Measurements from ENCODE around the gene MORF4L2. TPM values are rescaled to one million over a fixed set of nuclear protein-coding genes. Genes with fewer than 3 reads are reported as not detected.

Gene MORF4L2
- total and polyA plus RNA-seq, 2 donors (not counting 1 experiment from before 2014, with no cell fraction given): 69.3 to 103 TPM

DNA sequence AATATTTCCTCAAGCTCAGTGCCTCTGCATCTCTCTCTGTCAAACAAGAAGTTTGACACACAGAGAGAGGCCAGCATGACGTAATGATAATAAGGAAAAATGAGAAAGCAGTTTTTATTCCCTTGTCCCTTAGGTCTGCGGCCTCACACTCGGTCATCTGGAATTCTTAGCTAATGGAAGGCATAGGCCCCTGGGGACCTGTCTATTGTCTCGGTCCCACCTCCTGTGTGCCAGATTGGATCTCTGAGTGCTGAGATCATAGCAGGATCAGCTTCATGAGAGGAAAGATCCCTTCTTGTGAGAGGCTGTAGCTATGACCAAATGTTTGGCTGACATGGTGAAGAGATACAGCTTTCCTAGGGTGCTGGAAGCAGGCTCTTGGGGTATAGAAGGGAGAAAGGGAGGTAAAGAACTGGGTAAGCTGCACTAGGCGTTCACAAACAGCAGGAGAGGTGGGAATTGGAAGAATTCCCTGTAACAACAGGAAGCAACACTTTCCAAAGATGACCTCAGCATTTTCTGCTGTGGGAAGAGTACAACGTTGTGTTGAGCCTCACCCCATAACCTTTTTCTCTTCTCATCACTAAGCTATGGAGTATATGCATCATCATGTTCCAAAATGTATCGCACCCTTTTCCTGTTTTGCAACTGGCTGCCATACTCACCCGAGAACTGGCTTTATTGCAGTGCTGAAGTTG, 44.4 kb upstream of the MORF4L2 start:
- peaks cover 0 to 3% (median 0%) of the 10 kb centered on the region in 4 experiments for H3K27me3 ChIP-seq (replicated peaks in 1 of 4; ENCODE audit: control extremely low read depth in 1 of 4, control insufficient read depth in 3 of 4, insufficient read depth in 4 of 4, low read length in 3 of 4)
- Mint-ChIP-seq H3K4me1 (peaks cover 7% of the 10 kb centered on the region), H3K4me3 (no peak overlapping the region), H3K9me3 (ENCODE audit: insufficient read depth) (no peaks in the 10 kb centered on the region), H3K27me3 (peaks cover 6% of the 10 kb centered on the region), H3K27ac (no peak overlapping the region)
- ChIA-PET CTCF (no interaction called here), POLR2A (no interaction called here)
- H3K9ac ChIP-seq (ENCODE audit: low read length): no peak overlapping the region
- no peaks in the 10 kb centered on the region for H4K20me1 ChIP-seq (ENCODE audit: control insufficient read depth, insufficient read depth, low read length, poor library complexity, severe bottlenecking)
- H3K4me2 ChIP-seq (replicated peaks; ENCODE audit: low read depth, low read length, poor library complexity, severe bottlenecking): no peak overlapping the region
- H3K4me3 ChIP-seq (ENCODE audit: control extremely low read depth in 1 of 5, extremely low read depth in 1 of 5, insufficient read depth in 1 of 5, low read depth in 2 of 5, low read length in 4 of 5): no peak overlapping the region
- no peaks in the 10 kb centered on the region for H3K79me2 ChIP-seq (ENCODE audit: control insufficient read depth, insufficient read depth, low read length)
- ATAC-seq (ENCODE audit: low read depth): no peak
- no peaks in the 10 kb centered on the region for H3K36me3 ChIP-seq (replicated peaks in 1 of 2; ENCODE audit: control extremely low read depth in 1 of 2, control insufficient read depth in 1 of 2, extremely low read depth in 1 of 2, insufficient read depth in 2 of 2, low read length in 1 of 2)
- H2AFZ ChIP-seq (ENCODE audit: insufficient read depth, low read depth, low read length, poor library complexity, severe bottlenecking): no peak overlapping the region
- H3K27ac ChIP-seq (ENCODE audit: low read length in 2 of 2): no peak overlapping the region
- 83% methylated on average over 2 of the region's 8 CpGs for WGBS (ENCODE audit: insufficient coverage)
- intact Hi-C loops (cut with micrococcal nuclease): no loop called here
- DNase-seq: no peak
- H3K4me1 ChIP-seq (ENCODE audit: control insufficient read depth in 2 of 2, insufficient read depth in 2 of 2, low read length in 2 of 2): no peaks in the 10 kb centered on the region
- no peak for TF ChIP-seq CTCF (IDR thresholded peaks at IDR 0.05)
- no peak for TF ChIP-seq EZH2 (IDR thresholded peaks at IDR 0.05; ENCODE audit: borderline replicate concordance, insufficient read depth, low read depth, low read length, poor library complexity, severe bottlenecking)
- H3K9me3 ChIP-seq (ENCODE audit: control extremely low read depth in 1 of 3, control insufficient read depth in 2 of 3, insufficient read depth in 1 of 3, low read length in 2 of 3): no peaks in the 10 kb centered on the region

GRCh38 chrX:103730147-103730795, 43.8 kb upstream of the MORF4L2 start:
- H3K4me3 ChIP-seq (ENCODE audit: control extremely low read depth in 1 of 5, extremely low read depth in 1 of 5, insufficient read depth in 1 of 5, low read depth in 2 of 5, low read length in 4 of 5): no peak overlapping the region
- H2AFZ ChIP-seq (ENCODE audit: insufficient read depth, low read depth, low read length, poor library complexity, severe bottlenecking): no peak overlapping the region
- DNase-seq (no peak), ATAC-seq (ENCODE audit: low read depth) (no peak)
- H3K27me3 ChIP-seq (replicated peaks in 1 of 4; ENCODE audit: control extremely low read depth in 1 of 4, control insufficient read depth in 3 of 4, insufficient read depth in 4 of 4, low read length in 3 of 4): peaks cover 0 to 3% (median 0%) of the 10 kb centered on the region in 4 experiments
- intact Hi-C loops (cut with micrococcal nuclease): no loop called here
- H3K9me3 Mint-ChIP-seq (ENCODE audit: insufficient read depth): no peaks in the 10 kb centered on the region
- H3K4me1 Mint-ChIP-seq: peaks cover 7% of the 10 kb centered on the region
- H3K4me2 ChIP-seq (replicated peaks; ENCODE audit: low read depth, low read length, poor library complexity, severe bottlenecking): no peak overlapping the region
- no peaks in the 10 kb centered on the region for H3K4me1 ChIP-seq (ENCODE audit: control insufficient read depth in 2 of 2, insufficient read depth in 2 of 2, low read length in 2 of 2)
- H3K27me3 Mint-ChIP-seq: peaks cover 6% of the 10 kb centered on the region
- no peaks in the 10 kb centered on the region for H3K79me2 ChIP-seq (ENCODE audit: control insufficient read depth, insufficient read depth, low read length)
- no peak overlapping the region for H3K4me3 Mint-ChIP-seq
- CTCF ChIA-PET: no interaction called here
- H3K9me3 ChIP-seq (ENCODE audit: control extremely low read depth in 1 of 3, control insufficient read depth in 2 of 3, insufficient read depth in 1 of 3, low read length in 2 of 3): no peaks in the 10 kb centered on the region
- H3K27ac Mint-ChIP-seq: no peak overlapping the region
- TF ChIP-seq EZH2 (IDR thresholded peaks at IDR 0.05; ENCODE audit: borderline replicate concordance, insufficient read depth, low read depth, low read length, poor library complexity, severe bottlenecking): no peak
- TF ChIP-seq CTCF (IDR thresholded peaks at IDR 0.05): no peak
- no peaks in the 10 kb centered on the region for H3K36me3 ChIP-seq (replicated peaks in 1 of 2; ENCODE audit: control extremely low read depth in 1 of 2, control insufficient read depth in 1 of 2, extremely low read depth in 1 of 2, insufficient read depth in 2 of 2, low read length in 1 of 2)
- H3K9ac ChIP-seq (ENCODE audit: low read length): no peak overlapping the region
- POLR2A ChIA-PET: no interaction called here
- no peaks in the 10 kb centered on the region for H4K20me1 ChIP-seq (ENCODE audit: control insufficient read depth, insufficient read depth, low read length, poor library complexity, severe bottlenecking)
- no peak overlapping the region for H3K27ac ChIP-seq (ENCODE audit: low read length in 2 of 2)
- no CpG with 5 or more reads among the region's 3 CpGs for WGBS (ENCODE audit: insufficient coverage)
